ENCODE results near the gene SPIRE2.
"Not testable (repeated sequence)": the region's sequence is repeated elsewhere in the genome, so short reads cannot be mapped to it uniquely, and the experiment has no call there.

Gene SPIRE2

DNA sequence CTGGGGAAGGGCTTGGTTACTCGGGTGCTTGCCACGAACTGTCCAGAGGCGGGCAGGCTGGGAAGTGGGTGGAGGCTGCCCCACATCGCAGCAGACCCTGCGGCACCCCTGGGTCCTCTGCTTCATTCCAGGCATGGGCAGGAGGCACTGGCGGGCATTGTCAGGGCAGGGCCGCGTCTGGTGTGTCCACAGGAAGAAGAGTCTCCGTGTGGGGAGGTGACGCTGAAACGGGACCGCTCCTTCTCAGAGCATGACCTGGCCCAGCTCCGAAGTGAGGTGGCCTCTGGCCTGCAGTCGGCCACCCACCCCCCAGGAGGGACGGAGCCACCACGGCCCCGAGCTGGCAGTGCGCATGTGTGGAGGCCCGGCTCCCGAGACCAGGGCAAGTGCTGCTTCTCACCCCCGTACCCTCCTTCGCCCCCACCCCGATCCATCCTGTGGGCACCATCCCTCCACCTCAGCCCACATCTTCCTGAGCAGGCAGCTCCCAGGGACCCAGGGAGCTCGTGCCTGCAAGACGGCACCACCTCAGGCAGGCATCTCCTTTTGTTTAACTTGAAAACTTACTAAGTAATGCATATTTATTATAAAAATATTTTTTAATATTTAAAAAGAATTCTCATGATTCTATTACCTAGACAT lies 30.8 kb downstream of the SPIRE2 start:
- Histone ChIP-seq H3K27ac (no peak overlapping the region), H3K4me3 (no peak overlapping the region)

DNA sequence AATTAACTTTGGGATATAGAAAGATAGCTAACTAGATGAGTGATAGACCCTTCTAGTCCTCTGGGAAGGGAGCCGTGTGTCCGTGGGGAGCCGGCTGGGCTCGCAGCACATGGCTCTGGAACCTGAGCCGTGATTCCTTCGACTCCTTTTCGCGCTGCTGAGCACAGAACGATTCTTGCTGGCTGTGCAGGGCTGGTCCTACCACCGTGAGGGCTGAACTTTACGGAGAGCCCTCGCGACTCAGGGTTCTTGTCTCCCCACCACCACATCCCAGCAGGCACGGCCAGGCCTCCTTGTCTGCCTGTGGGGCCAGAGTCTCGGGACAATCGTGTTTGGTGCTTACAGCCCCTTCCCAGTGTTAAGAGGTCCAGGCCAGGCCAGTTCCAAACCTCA lies 31.3 kb downstream of the SPIRE2 start:
- H3K27ac ChIP-seq, result no peak overlapping the region
- H3K4me3 ChIP-seq, result no peak overlapping the region

DNA sequence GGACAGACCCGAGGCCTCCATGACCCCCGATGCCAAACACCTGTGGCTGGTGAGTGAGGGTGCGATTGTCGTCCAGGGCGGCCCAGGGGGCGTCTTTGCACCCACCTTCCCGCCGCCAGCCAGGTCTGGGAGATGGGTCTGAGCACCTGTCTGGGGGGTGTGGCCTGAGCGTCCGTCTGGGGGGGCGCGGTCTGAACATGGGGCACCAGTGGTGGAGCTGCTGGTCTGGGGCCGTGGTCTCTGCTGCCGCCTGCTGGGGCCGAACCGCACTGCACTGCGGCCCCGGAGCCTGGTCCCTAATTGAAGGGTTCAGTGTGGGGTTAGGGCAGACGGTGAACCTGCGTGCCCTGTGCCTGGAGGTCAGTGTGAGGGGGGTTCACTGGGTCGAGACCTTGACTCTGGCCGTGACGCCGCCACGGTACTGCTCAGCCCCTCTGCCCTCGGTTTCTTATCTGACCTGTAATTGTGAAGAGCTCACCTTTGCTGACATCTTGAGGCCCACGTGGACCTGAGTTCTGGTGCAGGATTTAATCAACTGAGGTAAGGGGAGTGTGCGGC lies 32.6 kb downstream of the SPIRE2 start:
- Histone ChIP-seq H3K4me3 (no peak overlapping the region), H3K27ac (no peak overlapping the region)

DNA sequence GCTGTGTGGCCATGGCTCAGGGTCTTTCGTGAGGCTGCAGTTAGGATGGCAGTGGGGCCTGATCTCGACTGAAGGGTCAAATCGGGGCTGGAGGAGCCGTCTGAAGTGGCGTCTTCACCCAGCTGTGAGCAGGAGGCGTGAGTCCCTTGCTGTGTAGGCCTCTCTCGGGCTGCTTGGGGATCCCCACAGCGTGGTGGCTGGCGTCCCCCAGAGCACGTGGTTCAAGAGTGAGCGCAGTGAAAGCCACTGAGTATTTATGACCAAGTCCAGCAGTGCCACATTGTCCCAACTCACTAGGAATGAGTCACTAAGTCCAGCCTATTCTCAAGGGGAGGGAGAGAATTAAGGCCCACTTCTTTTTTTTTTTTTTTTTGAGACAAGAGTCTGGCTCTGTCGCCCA lies 33.4 kb downstream of the SPIRE2 start:
- Histone ChIP-seq H3K4me3 (no peak overlapping the region), H3K27ac (no peak overlapping the region)

DNA sequence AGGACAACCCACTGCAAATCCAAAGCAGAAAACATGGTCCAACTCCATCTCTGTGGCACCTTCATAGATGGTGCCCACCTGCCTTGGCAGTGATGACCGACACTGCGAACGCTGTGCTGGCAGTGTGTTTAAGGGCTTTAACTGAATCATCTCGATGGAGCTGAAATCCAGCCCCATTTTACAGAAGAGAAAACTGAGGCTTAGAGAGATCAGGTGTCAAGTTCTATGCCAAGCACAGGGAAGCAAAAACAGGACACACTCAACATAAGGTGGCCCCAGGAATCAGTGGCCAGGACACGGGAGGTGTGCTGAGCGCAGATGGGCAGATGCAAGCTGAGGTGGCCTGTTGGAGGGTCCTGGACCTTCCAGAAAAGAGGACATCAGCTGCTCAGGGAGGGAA lies 34.5 kb downstream of the SPIRE2 start:
- no peak overlapping the region for H3K4me3 ChIP-seq
- H3K27ac ChIP-seq, result peak overlapping the region in 6 of 21 experiments; percentile 9 to 86 (median 76)

DNA sequence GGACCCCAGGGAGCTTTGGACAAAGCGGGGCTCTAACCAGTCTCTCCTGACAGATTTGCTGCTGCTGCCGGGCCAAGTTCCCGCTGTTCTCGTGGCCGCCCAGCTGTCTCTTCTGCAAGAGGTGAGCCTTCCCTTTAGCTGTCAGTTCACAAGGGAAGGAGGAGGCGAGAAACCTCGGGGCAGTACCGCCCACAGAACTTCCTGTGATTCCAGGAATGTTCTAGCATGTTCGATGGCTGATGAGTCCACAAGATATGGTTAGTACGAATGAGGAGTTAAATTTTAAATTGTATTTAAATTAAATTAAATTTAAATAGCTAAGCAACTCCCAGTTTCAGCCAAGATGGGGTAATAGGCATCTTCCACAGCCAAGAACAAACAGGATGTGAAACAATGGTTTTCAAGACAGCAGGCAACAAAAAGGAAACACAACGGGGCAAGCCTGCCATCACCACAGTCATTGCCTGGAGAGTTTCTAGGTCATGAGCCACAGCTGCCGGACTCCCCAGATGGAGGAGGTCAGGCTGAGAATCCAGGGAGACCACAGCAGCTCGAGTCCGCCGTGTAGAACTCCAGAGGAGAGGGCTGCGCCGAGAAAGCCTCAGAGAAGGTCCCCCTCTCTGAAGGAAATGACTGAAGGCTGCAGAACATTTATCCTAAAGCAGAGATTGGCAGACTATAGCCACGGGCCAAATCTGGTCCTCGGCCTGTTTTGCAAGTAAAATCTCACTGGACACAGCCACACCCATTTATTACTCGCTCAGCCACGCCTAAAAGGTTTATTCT lies 35.7 kb downstream of the SPIRE2 start:
- peak overlapping the region in 1 of 7 experiments; percentile 10 for H3K4me3 ChIP-seq
- H3K27ac ChIP-seq, result peak overlapping the region in 20 of 21 experiments; percentile 7 to 87 (median 70)

DNA sequence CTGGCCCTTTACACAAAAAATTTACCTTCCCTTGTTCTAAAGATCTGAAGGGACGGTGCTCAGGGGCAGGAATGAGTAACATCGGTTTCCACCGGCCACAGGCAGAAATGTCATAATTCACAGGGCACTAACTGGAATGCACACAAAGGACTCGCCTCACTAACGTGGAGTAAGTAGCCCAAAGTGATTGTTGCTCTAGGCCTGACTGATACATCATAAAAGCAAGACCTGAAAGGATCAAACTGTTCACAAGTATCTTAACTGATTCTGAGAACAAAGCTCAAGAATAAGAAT lies 36.2 kb downstream of the SPIRE2 start:
- H3K4me3 ChIP-seq, result no peak overlapping the region
- peak overlapping the region in 19 of 21 experiments; percentile 7 to 87 (median 70) for H3K27ac ChIP-seq

DNA sequence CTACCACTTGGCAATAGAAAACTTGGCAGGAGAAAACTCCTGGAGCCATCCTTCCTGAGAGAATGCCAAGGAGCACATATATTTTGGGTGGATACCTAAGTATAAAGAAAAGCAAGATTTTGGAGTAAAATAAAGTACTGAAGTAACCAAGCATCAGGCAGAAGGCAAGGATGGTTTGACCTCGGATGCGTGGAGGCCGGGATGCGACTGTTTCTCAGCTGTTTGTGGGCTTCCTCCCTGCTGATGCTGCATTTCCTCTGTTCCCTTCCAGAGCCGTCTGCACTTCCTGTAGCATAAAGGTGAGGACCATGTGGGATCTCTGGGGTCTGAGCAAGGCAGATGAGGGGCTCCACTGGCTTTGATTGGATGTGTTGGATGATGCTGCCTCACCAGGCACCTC lies 39.6 kb downstream of the SPIRE2 start:
- H3K27ac ChIP-seq, result no peak overlapping the region
- no peak overlapping the region for H3K4me3 ChIP-seq

DNA sequence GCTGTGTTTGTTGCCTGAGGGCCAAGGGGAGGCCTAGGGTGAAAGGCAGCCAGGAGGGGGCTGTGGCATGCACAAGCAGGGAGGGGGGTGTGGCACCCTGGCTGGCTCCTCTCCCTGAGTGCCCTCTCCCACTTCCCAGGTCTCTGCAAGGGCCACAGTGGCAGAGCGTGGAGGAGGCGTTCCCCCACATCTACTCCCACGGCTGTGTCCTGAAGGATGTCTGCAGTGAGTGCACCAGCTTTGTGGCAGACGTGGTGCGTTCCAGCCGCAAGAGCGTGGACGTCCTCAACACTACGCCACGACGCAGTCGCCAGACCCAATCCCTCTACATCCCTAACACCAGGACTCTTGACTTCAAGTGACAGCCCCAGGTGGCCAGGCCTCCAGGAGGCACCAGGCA lies 41.6 kb downstream of the SPIRE2 start:
- no peak overlapping the region for H3K27ac ChIP-seq
- no peak overlapping the region for H3K4me3 ChIP-seq

DNA sequence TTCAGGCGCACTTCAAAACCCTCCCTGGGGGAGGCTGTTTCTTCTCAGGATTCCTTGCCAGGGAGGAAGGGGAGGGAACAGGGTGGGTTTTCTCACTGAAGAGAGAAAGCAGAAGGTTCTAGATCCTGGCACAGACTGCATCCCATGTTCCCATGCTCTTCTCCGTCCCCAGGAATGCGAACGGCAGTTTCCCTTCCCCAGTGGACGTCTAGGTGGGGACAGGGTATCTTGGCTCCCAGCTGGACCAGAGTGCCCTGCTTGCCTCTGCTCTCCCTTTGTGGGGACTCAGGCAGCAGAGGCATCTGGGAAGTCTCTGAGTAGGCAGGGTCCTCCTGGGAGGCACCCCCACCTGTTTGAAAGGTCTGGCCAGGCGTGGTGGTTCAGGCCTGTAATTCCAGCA lies 42.2 kb downstream of the SPIRE2 start:
- no peak overlapping the region for H3K27ac ChIP-seq
- H3K4me3 ChIP-seq, result no peak overlapping the region

DNA sequence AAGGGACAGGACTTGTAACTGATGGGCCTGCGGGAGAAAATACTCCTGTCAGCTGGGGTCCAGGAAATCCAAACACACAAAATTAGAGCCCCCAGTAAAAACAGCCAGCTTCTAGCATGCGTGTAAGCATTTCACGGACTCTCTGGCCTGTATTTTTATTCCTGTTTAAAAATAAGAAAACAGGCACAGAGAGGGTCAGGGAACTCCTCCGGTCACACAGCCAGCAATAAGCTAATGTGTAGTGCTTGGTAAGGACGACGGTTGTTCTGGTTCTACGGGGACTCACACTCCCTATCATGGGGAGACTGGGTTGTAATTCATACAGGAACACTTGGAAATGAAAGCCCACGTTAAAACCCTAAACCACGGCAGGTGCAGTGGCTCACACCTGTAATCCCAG lies 43.6 kb downstream of the SPIRE2 start:
- Histone ChIP-seq H3K27ac (peak overlapping the region in 2 of 21 experiments; percentile 99 to 100), H3K4me3 (no peak overlapping the region)

DNA sequence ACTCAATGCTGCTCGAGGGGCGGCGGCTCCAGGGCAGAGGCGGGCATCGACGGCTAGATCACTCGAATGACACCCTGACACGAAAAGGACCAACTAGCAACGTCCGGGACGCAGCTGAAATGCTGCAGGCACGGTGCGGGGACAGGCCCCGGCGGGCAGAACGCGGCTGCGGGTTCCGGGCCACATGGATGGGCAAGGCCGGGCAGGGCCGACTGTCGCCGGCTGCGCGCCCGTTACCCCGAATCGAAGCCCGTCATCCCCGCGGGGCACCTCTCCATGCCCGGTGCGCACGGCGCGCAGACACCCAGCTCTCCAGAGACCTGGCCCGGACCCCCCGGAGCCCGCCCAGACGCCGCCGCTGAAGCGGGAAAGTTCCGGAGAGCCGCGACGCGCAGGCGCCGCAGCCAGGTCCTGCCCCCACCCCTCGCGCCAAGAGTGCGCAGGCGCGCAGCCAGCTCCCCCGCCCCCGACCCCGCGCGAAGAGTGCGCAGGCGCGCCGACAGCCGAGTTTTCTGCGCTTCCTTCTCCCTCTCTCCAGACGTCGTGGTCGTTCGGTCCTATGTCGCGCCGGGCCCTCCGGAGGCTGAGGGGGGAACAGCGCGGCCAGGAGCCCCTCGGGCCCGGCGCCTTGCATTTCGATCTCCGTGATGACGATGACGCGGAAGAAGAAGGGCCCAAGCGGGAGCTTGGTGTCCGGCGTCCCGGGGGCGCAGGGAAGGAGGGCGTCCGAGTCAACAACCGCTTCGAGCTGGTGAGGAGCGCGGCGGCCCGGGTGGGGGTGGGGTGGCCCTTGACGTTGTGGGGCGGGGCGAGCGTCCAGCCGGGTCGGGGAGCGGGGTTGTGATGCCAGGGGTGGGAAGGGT lies 45.1 kb downstream of the SPIRE2 start, which contains the start of gene TCF25:
TSS of gene TCF25 (plus strand) at position 484 of the 863 bp plus-strand sequence. CDS start at position 560, 76 bp downstream.
- H3K27ac ChIP-seq, result peak within 1 kb of the TSS; percentile 96 to 100 (median 99)
- H3K4me3 ChIP-seq, result peak within 1 kb of the TSS; percentile 57 to 86 (median 73)

DNA sequence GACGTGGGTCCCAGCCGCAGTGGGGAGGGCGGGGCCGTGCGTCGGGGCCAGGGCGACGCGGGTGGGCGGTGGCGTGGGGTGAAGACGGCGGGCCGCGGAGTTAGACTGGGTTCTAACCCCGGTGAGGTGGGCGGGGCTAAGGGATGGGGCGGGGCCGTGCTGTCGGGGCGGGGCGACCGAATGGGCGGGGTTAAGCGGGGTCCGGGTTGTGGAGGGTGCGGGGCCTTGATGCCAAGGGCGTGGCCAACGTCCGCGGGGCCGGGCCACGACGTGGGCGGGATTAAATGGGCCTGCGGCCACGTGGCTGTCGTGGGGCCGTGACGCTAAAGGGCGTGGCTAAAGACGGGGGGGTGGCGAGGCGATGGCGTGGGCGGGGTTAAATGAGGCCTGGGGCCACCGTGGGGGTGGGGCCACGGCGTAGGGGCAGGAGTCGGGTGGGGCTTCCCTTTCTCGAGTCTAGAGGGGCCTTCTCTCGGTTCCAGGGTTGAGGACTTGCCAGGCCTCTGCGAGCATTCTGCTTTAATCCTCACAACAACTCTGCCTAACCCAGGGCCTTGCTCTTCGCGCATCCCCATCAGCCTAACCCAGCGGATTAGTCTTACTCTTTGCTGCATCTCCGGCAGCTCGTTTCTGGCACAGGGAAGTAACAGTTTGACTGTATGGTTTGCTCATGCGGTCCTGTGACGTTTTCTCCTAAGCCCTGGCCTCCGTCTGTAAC lies 45.9 kb downstream of the SPIRE2 start:
- peak overlapping the region; percentile 96 to 100 (median 99) for H3K27ac ChIP-seq
- H3K4me3 ChIP-seq, result peak overlapping the region; percentile 57 to 86 (median 73)

DNA sequence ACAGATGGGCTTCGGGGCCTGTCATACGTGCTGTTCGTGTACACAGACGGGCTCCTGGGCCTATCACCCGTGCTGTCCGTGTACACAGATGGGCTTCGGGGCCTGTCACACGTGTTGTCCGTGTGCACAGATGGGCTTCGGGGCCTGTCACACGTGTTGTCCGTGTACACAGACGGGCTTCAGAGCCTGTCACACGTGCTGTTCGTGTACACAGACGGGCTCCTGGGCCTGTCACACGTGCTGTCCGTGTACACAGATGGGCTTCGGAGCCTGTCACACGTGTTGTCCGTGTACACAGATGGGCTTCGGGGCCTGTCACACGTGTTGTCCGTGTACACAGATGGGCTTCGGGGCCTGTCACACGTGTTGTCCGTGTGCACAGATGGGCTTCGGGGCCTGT lies 50.8 kb downstream of the SPIRE2 start:
- not testable (repeated sequence) for H3K27ac ChIP-seq, H3K4me3 ChIP-seq

DNA sequence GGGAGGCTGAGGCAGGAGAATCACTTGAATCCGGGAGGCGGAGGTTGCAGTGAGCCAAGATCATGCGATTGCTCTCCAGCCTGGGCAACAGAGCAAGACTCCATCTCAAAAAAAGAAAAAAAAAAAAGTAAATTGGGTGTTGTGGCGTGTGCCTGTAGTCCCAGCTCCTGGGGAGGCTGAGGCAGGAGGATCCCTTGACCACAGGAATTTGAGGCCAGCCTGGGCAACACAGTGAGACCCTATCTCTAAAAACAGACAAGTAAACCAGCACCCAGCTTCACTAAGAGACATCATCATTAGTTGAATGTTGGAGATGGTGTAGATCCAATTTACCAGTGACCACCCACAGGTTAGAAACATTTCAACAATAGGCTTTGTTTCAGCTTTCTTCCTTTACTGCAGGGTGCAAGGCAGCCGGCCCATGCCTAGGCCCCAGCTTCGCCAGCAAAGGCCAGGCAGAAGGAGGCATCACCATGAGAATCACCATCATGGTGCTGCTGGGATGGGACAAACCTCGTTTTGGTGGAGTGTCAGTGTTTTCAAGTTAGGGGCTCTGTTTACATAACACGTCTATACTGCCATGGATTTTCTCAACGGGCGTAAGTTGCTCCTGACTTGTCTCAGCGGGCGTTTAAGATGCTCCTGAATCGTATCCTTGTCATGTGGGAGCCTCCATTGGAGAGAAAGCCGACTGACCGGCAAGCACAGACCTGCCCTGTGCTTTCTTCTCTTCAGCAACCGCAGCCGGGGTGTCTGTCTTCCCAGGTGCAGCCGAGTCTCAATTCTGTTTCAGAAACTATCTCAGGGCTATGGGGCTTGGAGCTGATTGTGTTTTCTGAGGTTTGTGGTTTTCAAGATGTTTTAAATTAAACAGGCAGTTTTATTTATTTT lies 52.4 kb downstream of the SPIRE2 start:
- no peak overlapping the region for H3K4me3 ChIP-seq
- H3K27ac ChIP-seq, result peak overlapping the region in 4 of 21 experiments; percentile 8 to 41 (median 36)

DNA sequence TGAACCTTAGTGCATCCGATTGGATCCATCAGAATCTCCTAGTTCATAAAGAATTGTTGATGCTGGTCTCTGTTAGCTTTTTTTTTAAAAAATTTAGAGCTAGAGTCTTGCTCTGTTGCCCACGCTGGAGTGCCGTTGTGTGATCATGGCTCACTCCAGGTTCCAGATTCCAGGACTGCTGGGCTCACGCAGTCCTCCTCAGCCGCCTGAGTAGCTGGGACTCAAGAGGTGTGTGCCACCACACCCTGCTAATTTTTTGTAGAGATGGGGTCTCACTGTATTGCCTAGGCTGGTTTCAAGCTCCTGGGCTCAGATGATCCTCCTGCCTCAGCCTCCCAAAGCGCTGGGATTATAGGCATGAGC lies 53.1 kb downstream of the SPIRE2 start:
- Histone ChIP-seq H3K4me3 (no peak overlapping the region), H3K27ac (peak overlapping the region in 5 of 21 experiments; percentile 16 to 55 (median 41))

DNA sequence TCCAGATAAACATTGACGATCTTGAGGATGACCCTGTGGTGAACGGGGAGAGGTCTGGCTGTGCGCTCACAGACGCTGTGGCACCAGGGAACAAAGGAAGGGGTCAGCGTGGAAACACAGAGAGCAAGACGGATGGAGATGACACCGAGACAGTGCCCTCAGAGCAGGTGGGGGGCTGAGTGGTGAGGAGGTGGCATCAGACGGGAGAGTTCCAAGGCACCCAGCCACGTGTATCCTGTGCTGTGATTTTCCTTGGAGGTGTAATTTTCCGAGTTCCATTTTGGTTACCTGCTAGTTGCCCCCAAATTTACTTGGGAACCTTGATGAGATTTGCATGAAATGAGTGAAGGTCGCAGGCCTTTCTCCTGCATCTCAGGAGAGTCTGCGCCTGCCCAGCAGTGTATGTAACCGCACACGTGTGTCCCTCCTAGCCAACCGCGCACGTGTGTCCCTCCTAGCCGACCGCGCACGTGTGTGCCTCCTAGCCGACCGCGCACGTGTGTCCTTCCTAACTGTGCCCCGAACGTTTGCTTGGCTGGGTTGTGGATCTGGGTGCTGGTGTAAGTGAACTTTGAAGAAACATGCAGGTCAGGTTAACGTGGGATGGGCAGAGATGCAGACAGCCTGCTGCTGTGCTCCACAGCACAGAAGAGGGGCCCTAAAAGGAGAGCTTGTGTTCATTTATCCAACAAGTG lies 55.2 kb downstream of the SPIRE2 start:
- Histone ChIP-seq H3K27ac (no peak overlapping the region), H3K4me3 (no peak overlapping the region)

DNA sequence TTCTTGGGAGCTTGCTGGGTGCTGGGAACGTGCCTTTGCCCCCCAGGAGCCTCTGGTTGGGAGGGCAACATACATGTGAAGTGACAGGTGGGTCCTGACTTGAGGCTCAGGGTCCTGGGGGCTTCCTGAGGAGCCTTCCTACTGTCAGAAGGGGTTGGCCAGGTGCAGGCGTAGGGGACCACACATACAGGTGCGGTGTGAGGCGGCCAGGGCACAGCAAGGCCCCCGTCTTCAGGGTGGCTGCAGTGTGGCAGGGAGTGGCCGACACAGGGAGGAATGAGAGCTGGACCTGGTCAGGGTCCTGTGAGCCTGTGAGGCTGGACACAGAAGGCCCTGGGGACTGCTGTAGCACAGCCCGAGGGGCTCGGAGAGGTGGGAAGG lies 55.8 kb downstream of the SPIRE2 start:
- H3K4me3 ChIP-seq, result no peak overlapping the region
- no peak overlapping the region for H3K27ac ChIP-seq
